OCI-LY3 (cell line): ENCODE measurements around the gene AKR7A2.

ENCODE experiments used
- H2AFZ ChIP-seq: fragments of 200-600, 300-600 bp; shearing (Covaris generic); 2 replicates; pipeline ENCODE4 v1.6.0; 2014; ENCODE audit warnings: antibody characterized with exemption, low read depth, low read length
- H3K27ac ChIP-seq: fragments of 200-600, 300-600 bp; sonication (generic); 2 replicates; pipeline ENCODE4 v1.5.1; 2014; ENCODE audit warnings: mild to moderate bottlenecking, low read length, moderate library complexity, mixed read lengths
- H3K27me3 ChIP-seq: fragments of 200-600, 300-600 bp; sonication (generic); 2 replicates; pipeline ENCODE4 v1.6.1; 2014; ENCODE audit warnings: low read depth, low read length, mixed read lengths
- H3K36me3 ChIP-seq: fragments of 200-600, 300-600 bp; sonication (generic); replicated peaks from 2 replicates; pipeline ENCODE3; 2014; ENCODE audit warnings: low read depth, low read length, mixed read lengths
- H3K4me1 ChIP-seq: fragments of 300-600, 200-600 bp; sonication (generic); 2 replicates; pipeline ENCODE4 v1.6.1; 2014; ENCODE audit warnings: low read length, mixed read lengths
- H3K4me2 ChIP-seq: fragments of 200-600, 300-600 bp; sonication (generic); 2 replicates; pipeline ENCODE4 v1.6.1; 2014; ENCODE audit warnings: low read length, mixed read lengths
- H3K4me3 ChIP-seq: fragments of 300-600, 200-600 bp; sonication (generic); 2 replicates; pipeline ENCODE4 v1.5.1; 2014; ENCODE audit warnings: antibody characterized with exemption, mild to moderate bottlenecking, low read length, moderate library complexity
- H3K79me2 ChIP-seq: fragments of 300-600, 200-600 bp; shearing (Covaris generic); 2 replicates; pipeline ENCODE4 v1.6.1; 2014; ENCODE audit warnings: mild to moderate bottlenecking, low read length, mixed read lengths
- H3K9ac ChIP-seq: fragments of 300-600, 200-600 bp; shearing (Covaris generic); 2 replicates; pipeline ENCODE4 v1.6.0; 2014; ENCODE audit warnings: mild to moderate bottlenecking, low read length, moderate library complexity
- H3K9me3 ChIP-seq: fragments of 200-600, 300-600 bp; shearing (Covaris generic); 2 replicates; pipeline ENCODE4 v1.6.1; 2014; ENCODE audit warnings: low read length, mixed read lengths; ENCODE audit not compliant: insufficient read depth
- H4K20me1 ChIP-seq: fragments of 200-600, 300-600 bp; sonication (generic); 2 replicates; pipeline ENCODE4 v1.6.1; 2016; ENCODE audit warnings: low read length, mixed read lengths; ENCODE audit not compliant: insufficient read depth
- EZH2phosphoT487 ChIP-seq: fragments of 200-600 bp; shearing (Covaris generic); IDR thresholded peaks from 2 replicates; pipeline ENCODE4 v1.6.1; 2018; ENCODE audit warnings: antibody characterized with exemption, mixed run types, low read depth
- TF ChIP-seq, protein P1 (sequence below): fragments of 200-600, 300-600 bp; sonication (generic); IDR thresholded peaks from 2 replicates; pipeline ENCODE4 v1.5.1; 2014; ENCODE audit warnings: antibody characterized with exemption, low read length, low read depth

Gene AKR7A2

DNA sequence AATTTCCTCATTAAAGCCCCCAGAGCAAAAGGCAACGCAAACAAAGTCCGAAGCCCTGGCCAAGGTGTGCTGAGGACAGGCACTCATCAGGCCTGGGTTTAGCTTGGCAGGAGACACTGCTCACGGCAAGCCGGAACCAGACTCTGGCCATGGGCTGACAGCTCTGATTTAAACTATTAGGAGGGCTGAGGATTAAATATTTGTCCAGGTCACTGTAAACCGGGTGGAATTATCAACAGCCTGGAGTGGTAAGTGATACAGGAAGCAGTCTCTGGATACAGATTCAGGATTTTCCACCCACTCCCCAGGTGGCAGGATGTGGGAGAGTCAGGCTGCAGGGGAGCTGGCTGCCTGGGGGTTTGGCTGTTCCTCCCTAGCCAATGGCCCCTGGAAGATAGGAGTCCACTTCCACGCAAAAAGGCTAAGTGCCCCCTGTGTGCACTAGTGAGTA is 42.6 kb upstream of the AKR7A2 start:
- Histone ChIP-seq H3K9me3 (no peaks in the 10 kb centered on the region), H3K36me3 (peaks cover 3% of the 10 kb centered on the region), H3K27me3 (no peaks in the 10 kb centered on the region), H3K4me2 (no peak overlapping the region), H3K4me1 (no peaks in the 10 kb centered on the region), H3K79me2 (no peaks in the 10 kb centered on the region), H3K9ac (no peak overlapping the region), H3K27ac (no peak overlapping the region), H2AFZ (no peak overlapping the region), H3K4me3 (no peak overlapping the region), H4K20me1 (no peaks in the 10 kb centered on the region)
- TF ChIP-seq, protein P1, sequence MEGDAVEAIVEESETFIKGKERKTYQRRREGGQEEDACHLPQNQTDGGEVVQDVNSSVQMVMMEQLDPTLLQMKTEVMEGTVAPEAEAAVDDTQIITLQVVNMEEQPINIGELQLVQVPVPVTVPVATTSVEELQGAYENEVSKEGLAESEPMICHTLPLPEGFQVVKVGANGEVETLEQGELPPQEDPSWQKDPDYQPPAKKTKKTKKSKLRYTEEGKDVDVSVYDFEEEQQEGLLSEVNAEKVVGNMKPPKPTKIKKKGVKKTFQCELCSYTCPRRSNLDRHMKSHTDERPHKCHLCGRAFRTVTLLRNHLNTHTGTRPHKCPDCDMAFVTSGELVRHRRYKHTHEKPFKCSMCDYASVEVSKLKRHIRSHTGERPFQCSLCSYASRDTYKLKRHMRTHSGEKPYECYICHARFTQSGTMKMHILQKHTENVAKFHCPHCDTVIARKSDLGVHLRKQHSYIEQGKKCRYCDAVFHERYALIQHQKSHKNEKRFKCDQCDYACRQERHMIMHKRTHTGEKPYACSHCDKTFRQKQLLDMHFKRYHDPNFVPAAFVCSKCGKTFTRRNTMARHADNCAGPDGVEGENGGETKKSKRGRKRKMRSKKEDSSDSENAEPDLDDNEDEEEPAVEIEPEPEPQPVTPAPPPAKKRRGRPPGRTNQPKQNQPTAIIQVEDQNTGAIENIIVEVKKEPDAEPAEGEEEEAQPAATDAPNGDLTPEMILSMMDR: no peak
- no peak for TF ChIP-seq EZH2phosphoT487

DNA sequence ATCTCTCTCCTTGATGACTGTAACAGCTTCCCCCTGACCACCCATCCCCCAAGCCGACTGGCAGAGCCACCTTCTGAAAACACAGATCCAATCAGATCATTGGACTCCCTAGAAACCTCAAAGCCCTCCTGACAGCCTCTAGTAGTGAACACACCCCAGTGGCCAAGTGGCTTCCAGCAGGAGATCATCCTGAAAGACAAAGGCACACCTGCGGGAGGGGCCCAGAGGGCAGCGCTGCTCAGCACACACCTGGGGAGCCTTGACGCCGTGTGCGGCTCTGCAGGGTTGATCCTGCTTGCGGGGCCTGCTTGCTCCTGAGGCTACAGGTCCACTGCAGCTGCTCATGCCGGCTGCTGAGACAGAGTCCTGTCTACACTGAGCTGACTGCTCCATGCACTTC is 41.7 kb upstream of the AKR7A2 start:
- H3K4me1 ChIP-seq: no peaks in the 10 kb centered on the region
- no peaks in the 10 kb centered on the region for H3K79me2 ChIP-seq
- peaks cover 3% of the 10 kb centered on the region for H3K36me3 ChIP-seq
- H4K20me1 ChIP-seq: no peaks in the 10 kb centered on the region
- H3K4me3 ChIP-seq: no peak overlapping the region
- no peak overlapping the region for H2AFZ ChIP-seq
- H3K4me2 ChIP-seq: no peak overlapping the region
- TF ChIP-seq, protein P1: no peak
- TF ChIP-seq EZH2phosphoT487: no peak
- H3K9me3 ChIP-seq: no peaks in the 10 kb centered on the region
- no peak overlapping the region for H3K9ac ChIP-seq
- no peak overlapping the region for H3K27ac ChIP-seq
- H3K27me3 ChIP-seq: no peaks in the 10 kb centered on the region

DNA sequence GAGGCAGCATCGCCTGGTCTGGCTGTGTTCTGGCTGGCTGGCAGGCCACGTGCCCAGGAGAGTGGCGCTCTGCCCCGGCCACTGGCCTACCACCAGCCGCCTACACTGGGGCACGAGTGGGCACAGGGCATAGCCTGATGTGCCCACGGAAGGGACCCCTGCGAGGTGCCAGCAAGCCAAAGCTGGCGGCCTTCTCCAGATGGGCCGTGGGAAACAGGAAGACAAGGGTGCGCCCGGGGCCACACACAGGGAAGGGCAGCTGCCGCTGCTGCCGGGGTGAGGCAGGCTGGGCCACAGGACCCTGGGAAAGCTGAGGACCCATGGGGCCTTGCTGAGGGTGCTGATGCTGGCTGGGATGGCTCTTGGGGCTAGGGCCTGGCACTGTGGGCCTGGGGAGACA is 40.9 kb upstream of the AKR7A2 start:
- no peaks in the 10 kb centered on the region for H3K79me2 ChIP-seq
- no peak overlapping the region for H3K4me3 ChIP-seq
- no peak overlapping the region for H3K9ac ChIP-seq
- H3K27me3 ChIP-seq: no peaks in the 10 kb centered on the region
- no peak overlapping the region for H3K27ac ChIP-seq
- H3K36me3 ChIP-seq: peaks cover 3% of the 10 kb centered on the region
- no peaks in the 10 kb centered on the region for H4K20me1 ChIP-seq
- no peak overlapping the region for H3K4me2 ChIP-seq
- TF ChIP-seq, protein P1: no peak
- no peaks in the 10 kb centered on the region for H3K9me3 ChIP-seq
- H2AFZ ChIP-seq: no peak overlapping the region
- no peaks in the 10 kb centered on the region for H3K4me1 ChIP-seq

DNA sequence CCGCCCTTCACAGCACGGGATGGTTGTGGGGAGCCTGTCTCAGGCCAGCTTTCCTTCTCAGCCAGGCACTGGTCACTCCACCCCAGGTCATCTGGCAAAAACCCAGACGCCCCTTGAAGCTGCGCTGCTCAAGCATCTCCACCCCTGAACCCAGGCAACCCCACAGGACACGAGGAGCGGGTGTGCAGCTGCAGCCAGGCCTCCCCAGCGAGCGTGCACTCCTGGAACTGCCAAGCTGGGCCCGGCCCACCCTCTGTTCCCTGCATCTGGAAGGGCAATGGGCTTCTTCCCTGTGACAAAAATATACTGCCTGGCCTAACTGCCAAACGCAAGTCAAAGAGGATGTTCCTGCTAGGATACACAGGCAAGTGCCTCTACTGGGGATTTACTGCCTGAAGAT is 39.9 kb upstream of the AKR7A2 start:
- H4K20me1 ChIP-seq: no peaks in the 10 kb centered on the region
- H2AFZ ChIP-seq: no peak overlapping the region
- H3K4me1 ChIP-seq: no peaks in the 10 kb centered on the region
- no peak overlapping the region for H3K4me2 ChIP-seq
- H3K9me3 ChIP-seq: no peaks in the 10 kb centered on the region
- no peaks in the 10 kb centered on the region for H3K79me2 ChIP-seq
- TF ChIP-seq, protein P1: no peak
- no peak for TF ChIP-seq EZH2phosphoT487
- H3K27me3 ChIP-seq: no peaks in the 10 kb centered on the region
- H3K27ac ChIP-seq: no peak overlapping the region
- H3K36me3 ChIP-seq: peaks cover 3% of the 10 kb centered on the region
- H3K9ac ChIP-seq: no peak overlapping the region
- no peak overlapping the region for H3K4me3 ChIP-seq
